A172 (cell line): ENCODE measurements around the gene R3HDM2. TPM values are rescaled to one million over a fixed set of nuclear protein-coding genes. Genes with fewer than 3 reads are reported as not detected.
A peak's percentile ranks its signal among the peaks of the same experiment; 100 is the strongest.

Source experiments
- DNase-seq: peaks from one replicate; pipeline ENCODE4 v3.0.0-alpha.2; 2015; ENCODE audit warnings: low spot score
- total RNA-seq: library from RNA; depleted of rRNA; stranded (reverse); fragments of >200 nt; shearing (Covaris generic); gene quantifications from 2 replicates; pipeline ENCODE4 v1.2.3, GENCODE V29; 2014

R3HDM2 gene
- total RNA-seq, 1 experiment from 2014 or later = 16.3 TPM

DNA sequence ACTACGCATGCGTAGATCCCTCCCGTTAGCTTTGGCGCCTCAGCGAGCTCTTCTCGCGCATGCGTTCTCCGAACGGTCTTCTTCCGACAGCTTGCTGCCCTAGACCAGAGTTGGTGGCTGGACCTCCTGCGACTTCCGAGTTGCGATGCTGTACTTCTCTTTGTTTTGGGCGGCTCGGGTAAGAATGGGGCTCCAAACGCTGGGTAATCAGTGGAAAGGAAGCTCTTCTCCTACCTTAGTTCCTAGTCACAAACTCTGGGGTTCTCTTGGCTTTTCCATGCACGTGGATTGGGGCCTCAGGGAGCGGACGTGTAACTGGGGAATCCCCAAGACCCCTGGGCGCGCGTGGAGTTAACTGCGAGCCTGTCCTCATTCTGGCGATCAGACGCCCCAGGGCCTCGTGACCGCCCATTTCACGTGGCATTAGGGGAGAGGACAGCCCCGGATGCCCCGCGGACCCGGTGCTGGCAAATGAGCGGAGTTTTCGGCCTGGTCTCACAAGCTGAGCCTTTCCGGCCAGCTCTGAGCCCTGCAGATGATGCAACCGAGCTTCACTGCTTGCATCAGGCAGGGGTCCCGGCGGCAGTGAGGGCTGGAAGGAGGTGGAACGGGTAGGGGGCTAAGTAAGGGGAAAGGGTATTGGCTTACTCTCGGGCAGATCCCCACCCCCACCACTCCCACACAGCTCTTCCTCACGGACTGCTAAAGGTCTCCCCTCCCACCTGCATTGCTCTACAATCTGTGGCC, 201.0 kb downstream of the R3HDM2 start, which contains the start of gene SHMT2:
TSS of gene SHMT2 (plus strand) at position 78 of the 747 bp plus-strand sequence. CDS start at position 146, 68 bp downstream.
- DNase-seq = peak; percentile 95

DNA sequence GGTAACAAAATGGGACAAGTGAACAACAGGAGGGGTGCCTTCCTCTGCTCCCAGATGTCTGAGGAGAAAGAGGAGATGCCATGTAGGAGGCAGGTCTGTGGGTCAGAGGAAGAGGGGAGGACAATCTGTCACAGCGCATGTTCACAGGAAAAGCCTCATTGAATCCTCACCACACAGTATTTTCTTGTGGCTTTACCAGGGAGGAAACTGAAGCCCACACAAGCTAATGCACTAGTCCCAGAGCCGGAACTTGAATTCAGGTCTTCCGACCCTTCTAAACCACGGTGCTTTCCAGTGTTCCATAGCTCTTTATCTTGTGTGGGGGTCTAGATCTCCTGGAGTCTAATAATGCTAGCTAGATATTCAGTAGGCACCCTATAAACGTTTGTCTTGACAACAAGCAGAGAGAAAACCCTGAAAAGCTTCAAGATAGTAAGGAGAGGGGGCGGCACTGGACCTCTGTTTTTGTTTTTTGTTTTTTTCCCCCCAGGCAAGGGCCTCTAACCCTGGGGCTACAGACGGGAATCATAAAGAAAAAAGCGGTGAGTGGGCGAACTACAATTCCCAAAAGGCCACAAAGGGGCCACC, 201.7 kb downstream of the R3HDM2 start:
- DNase-seq = no peak

GRCh38 chr12:57227315-57228115, 203.3 kb downstream of the R3HDM2 start:
- DNase-seq = no peak

DNA sequence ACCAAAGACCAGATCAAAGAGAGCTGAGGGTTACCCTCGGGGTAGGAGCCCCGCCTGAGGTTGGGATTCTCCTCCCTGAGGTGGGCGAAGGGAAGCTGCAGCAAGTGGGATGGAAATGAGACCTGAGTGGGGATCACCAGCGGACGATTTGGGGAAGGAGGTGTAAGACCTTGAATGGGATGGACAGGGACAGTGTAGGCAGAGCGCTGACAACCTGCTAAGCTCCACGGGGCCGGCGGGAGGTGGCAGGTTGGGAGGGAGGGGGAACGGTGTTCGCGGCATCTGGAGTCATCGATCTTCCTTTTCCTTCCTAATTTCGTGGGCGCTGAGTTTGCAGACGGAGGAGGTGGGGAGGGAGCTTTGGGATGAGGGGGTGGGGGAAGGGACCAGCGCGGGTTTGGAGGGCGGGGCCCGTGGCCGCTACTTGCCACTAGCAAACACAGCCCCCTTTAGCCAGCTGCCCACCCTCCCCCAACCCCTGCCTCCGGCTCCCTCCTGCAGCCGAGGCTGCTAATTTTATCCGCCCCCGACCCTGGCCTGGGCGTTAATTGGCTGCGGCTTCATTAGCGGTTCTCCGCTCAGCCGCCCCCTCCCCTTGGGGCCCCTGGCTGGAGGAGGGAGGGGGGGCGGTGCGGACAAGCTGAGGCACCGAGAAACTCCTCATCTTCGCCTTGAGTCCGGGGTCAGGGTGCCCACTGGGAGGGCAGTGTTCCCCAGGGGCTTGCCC, 204.1 kb downstream of the R3HDM2 start:
- DNase-seq = no peak

- DNase-seq = no peak
Measured at GRCh38 chr12:57225680-57226210, 205.1 kb downstream of the R3HDM2 start.

- no peak for DNase-seq
Measured at GRCh38 chr12:57224973-57225679, 205.7 kb downstream of the R3HDM2 start.

GRCh38 chr12:57224278-57224972, 206.4 kb downstream of the R3HDM2 start:
- DNase-seq = no peak

GRCh38 chr12:57223191-57224165, 207.4 kb downstream of the R3HDM2 start:
- no peak for DNase-seq

DNA sequence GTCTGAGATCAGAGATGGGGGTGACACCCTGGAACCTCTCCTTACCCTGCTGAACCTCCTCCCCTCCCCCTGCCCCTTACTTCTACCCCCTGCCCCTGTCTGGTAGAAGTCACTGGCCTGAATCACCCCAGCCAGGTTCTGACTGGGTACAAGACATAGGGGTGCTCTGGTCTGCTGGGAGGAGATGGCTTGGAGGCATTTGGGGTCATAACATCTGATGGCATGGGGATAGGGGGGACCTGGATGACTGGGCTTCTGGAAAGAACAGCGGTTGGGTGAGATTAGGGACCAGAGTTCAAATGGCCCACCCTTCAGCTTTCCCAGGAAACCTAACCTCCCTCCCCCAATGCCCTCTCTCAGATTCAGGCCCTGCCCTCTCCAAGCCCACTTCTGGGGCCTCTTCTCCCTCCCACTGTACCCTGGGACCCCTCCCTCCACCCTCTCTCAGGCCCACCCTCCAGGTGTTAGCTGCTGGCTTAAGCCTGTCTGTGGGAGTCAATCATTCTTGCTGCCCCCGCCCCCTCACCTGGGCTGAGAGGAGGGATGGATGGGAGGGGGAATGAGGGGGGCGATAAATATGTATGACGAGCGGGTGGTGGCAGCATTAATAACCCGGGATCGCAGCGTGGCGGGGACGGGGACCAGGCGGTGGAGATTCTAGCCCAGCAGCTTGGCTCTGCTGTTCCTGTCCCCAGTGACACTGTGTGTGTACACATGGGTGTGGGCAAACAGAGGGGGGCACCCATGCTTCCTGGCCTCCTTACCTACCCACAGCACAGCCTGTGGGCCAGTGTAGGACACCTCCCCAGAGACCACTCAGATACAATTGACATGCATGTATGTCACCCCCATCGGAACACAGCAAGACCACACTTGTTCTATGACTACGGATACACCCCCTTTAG, 208.3 kb downstream of the R3HDM2 start:
- DNase-seq = no peak

- no peak for DNase-seq
Measured at GRCh38 chr12:57221169-57221917, 209.5 kb downstream of the R3HDM2 start.

DNA sequence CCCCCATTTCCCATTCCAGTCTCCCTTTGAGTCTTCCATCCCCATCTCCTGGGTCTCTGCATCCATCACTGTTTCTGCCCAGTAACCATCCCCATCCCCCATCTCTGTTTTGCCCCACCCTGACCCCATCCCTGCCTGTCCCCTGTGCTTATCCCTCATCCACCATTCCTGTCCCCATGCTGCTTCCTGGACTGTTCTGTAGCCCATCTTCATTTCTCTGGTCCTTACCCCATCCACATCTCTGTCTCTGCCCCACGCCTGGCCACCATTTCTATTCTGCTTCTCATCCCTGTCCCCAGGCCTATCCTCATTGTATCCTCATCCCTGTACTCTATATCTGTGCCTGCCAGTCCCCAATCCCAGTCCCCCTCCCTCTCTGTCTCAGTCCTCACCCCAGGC, 210.1 kb downstream of the R3HDM2 start:
- no peak for DNase-seq

DNA sequence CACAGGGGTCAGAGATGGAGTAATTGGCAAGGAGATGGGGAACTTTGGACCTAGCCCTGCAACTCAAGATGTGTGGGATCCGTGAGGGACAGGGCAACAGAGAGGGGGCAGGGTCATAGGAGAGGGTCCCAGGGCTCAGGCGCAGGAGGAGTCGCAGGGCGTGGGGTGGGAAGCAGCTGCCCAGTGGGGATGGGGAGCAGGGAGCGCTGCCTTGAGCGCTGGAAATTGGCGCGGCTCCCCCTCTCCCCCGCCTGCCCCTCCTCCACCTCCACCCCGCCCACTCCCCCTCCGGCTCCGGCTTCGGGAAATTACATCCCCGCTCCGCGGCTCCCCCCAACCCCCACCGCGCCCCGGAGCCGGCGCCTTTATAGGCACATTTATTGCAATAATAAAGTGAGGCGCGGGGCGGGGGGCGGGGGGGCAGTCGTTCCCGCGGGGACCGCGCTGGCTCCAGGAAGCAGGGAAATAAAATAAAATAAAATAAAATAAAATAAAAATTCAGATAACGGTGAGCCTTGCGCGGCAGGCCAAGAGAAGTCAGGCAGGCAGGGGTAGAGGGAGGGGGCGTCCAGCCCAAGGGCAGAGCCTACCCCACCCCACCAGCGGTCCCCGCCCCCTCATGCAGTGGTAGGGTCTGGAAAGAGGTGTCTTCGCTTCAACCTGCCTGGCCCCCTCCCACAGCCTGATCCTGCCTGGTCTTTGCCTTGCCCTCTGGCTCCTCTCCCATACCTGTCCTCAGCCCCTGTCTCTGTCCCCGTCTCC, 210.7 kb downstream of the R3HDM2 start:
- no peak for DNase-seq

- DNase-seq = no peak
Measured at GRCh38 chr12:57219205-57219992, 211.4 kb downstream of the R3HDM2 start.

GRCh38 chr12:57218030-57218853, 212.6 kb downstream of the R3HDM2 start:
- DNase-seq = no peak
